ENCODE data around the gene GMPPB. TPM values are rescaled to one million over a fixed set of nuclear protein-coding genes. Genes with fewer than 3 reads are reported as not detected.

GMPPB gene
- total and polyA plus RNA-seq, 9 of the 15 experiments (the other 6 are each of a cell fraction or from before 2014, with no cell fraction given) = 0.53 to 17.4 (median 8.1) TPM

GRCh38 chr3:49723628-49724551 is at the start of gene GMPPB (continued):
- TF ChIP-seq ZNF398 (CRISPR knock-in tag; IDR thresholded peaks at IDR 0.05) (no peak), ZNF134 (CRISPR knock-in tag; conservative IDR thresholded peaks at IDR 0.05) (no peak), TCF7 (IDR thresholded peaks at IDR 0.05; ENCODE audit: borderline replicate concordance) (no peak), ZNF655 (CRISPR knock-in tag; IDR thresholded peaks at IDR 0.05) (no peak), MAX (CRISPR knock-in tag; IDR thresholded peaks at IDR 0.05) (no peak; the same call in 1 of the 2 replicates), SIN3B (IDR thresholded peaks at IDR 0.05; ENCODE audit: low read depth) (peak; percentile 96), HINFP (tag; conservative IDR thresholded peaks at IDR 0.05; ENCODE audit: low read depth) (peak; percentile 93), ETS1 (conservative IDR thresholded peaks at IDR 0.05; ENCODE audit: control insufficient read depth, low read depth, low read length) (no peak; the same call in 1 of the 2 replicates), ZNF133 (CRISPR knock-in tag; IDR thresholded peaks at IDR 0.05) (no peak), RFX7 (CRISPR knock-in tag; IDR thresholded peaks at IDR 0.05) (no peak), POLR3A (IDR thresholded peaks at IDR 0.05; ENCODE audit: borderline replicate concordance, extremely low read depth, insufficient read depth, insufficient read length) (no peak), SMAD4 (CRISPR knock-in tag; conservative IDR thresholded peaks at IDR 0.05) (no peak; the same call in 1 of the 2 replicates), RBM14 (IDR thresholded peaks at IDR 0.05; ENCODE audit: borderline replicate concordance, insufficient read depth, low read depth, low read length) (no peak), NFYB (IDR thresholded peaks at IDR 0.05; ENCODE audit: extremely low read depth, insufficient read length) (no peak), DNMT1 (IDR thresholded peaks at IDR 0.05) (no peak), COPS2 (conservative IDR thresholded peaks at IDR 0.05) (no peak), TCF7L2 (IDR thresholded peaks at IDR 0.05; ENCODE audit: low read depth, low read length) (no peak), EGR1 (conservative IDR thresholded peaks at IDR 0.05) (peak; percentile 78), FOXM1 (IDR thresholded peaks at IDR 0.05; ENCODE audit: low read depth) (no peak), FOXM1 (CRISPR knock-in tag; IDR thresholded peaks at IDR 0.05; ENCODE audit: low read depth) (no peak), SMAD2 (IDR thresholded peaks at IDR 0.05; ENCODE audit: low read depth, low read length) (no peak)

Measured in K562 (cell line).